Cerebellar cortex (tissue), 1 donor: Measurements from ENCODE around the gene CD40.

ENCODE experiments used
- DNase-seq: peaks from one replicate; pipeline ENCODE4 v3.0.0-alpha.2; 2015; ENCODE audit warnings: low spot score

Gene CD40

GRCh38 chr20:46122516-46123481, 4.7 kb downstream of the CD40 start:
- DNase-seq = no peak

- no peak for DNase-seq
These were observed 5.5 kb downstream of the CD40 start for GRCh38 chr20:46123482-46124245.

- no peak for DNase-seq
These were observed 8.4 kb downstream of the CD40 start for GRCh38 chr20:46126440-46127056.

- DNase-seq = peak; percentile 48
These were observed 9.4 kb downstream of the CD40 start for GRCh38 chr20:46127396-46128010.

- peak; percentile 50 for DNase-seq
These were observed 10.4 kb downstream of the CD40 start for GRCh38 chr20:46128310-46129151.

- peak; percentile 96 for DNase-seq
These were observed 11.9 kb downstream of the CD40 start for GRCh38 chr20:46129955-46130481.

- peak; percentile 75 for DNase-seq
These were observed 12.4 kb downstream of the CD40 start for GRCh38 chr20:46130534-46130933.

GRCh38 chr20:46131396-46131795, 13.3 kb downstream of the CD40 start:
- DNase-seq = no peak

- DNase-seq = peak; percentile 82
These were observed 14.6 kb downstream of the CD40 start for GRCh38 chr20:46132705-46133120.

- DNase-seq = no peak
These were observed 16.0 kb downstream of the CD40 start for GRCh38 chr20:46133886-46134654.

GRCh38 chr20:46134716-46135115, 16.6 kb downstream of the CD40 start:
- DNase-seq = no peak

GRCh38 chr20:46135856-46136633, 17.9 kb downstream of the CD40 start:
- no peak for DNase-seq

GRCh38 chr20:46137816-46138215, 19.7 kb downstream of the CD40 start:
- no peak for DNase-seq

GRCh38 chr20:46139266-46139889, 21.3 kb downstream of the CD40 start:
- no peak for DNase-seq

GRCh38 chr20:46139908-46140482, 21.9 kb downstream of the CD40 start:
- no peak for DNase-seq

GRCh38 chr20:46142124-46142523, 24.0 kb downstream of the CD40 start:
- no peak for DNase-seq

- DNase-seq = no peak
These were observed 26.4 kb downstream of the CD40 start for GRCh38 chr20:46144432-46145025.

GRCh38 chr20:46145713-46146112, 27.6 kb downstream of the CD40 start:
- DNase-seq = peak; percentile 67
